Measurements from ENCODE around the gene ERBB4.

Gene ERBB4

DNA sequence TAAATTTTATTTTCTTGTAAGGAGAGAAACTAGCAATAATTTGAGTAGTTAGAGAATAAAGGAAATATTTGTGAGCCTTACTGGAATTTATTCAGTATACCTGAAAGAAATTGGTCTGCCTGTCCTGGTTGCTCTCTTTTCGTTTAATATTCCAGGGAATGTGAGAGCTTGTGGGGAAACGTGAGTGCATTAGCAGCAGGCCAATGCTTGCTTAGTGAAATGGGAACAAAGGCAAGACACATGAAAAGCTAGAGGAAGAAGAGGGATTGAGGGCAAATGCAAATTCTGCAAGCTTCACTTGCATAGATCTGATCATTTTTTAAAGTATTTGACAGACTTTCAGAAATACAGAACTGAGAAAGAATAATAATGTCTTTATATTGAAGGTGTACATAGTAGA lies 111.0 kb downstream of the ERBB4 start:
- no peak for DNase-seq

DNA sequence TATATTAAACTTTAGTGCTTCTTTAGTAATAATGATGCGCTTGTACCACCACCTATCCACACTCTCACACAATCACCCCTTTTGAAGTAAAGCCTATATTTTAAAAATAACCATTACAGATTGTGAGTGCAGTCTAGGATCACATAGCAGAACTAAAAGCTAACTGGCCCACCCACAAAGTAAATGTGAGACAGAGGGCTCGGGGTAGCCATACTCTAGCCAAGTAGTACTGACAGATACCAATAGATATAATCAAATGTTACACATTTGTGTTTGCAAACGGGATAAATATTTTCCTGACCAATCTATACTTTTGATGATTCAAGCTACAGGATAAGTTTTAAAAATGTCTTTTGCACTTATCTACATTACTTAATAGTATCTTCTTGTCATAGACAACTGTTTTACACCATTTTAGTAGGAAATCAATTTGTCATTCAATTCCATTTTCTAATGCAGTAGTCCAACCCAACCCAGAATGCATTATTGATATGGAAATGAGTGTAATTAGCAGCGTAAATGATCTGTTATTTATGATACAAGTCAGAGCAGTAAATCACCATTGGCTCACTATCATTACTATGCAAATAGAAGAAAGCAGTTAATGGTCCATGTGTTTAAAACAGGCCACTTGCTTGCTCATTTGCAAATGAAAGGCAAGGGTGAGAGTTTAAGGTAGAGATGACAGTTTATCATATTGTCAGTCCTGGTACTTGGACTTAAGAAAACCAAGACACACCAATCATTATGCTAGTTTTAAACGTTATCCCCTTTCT lies 111.8 kb downstream of the ERBB4 start:
- no peak for DNase-seq

- DNase-seq = no peak
These were observed 114.5 kb downstream of the ERBB4 start for GRCh38 chr2:212424082-212424481.

GRCh38 chr2:212423089-212423488 lies 115.5 kb downstream of the ERBB4 start:
- DNase-seq = no peak

DNA sequence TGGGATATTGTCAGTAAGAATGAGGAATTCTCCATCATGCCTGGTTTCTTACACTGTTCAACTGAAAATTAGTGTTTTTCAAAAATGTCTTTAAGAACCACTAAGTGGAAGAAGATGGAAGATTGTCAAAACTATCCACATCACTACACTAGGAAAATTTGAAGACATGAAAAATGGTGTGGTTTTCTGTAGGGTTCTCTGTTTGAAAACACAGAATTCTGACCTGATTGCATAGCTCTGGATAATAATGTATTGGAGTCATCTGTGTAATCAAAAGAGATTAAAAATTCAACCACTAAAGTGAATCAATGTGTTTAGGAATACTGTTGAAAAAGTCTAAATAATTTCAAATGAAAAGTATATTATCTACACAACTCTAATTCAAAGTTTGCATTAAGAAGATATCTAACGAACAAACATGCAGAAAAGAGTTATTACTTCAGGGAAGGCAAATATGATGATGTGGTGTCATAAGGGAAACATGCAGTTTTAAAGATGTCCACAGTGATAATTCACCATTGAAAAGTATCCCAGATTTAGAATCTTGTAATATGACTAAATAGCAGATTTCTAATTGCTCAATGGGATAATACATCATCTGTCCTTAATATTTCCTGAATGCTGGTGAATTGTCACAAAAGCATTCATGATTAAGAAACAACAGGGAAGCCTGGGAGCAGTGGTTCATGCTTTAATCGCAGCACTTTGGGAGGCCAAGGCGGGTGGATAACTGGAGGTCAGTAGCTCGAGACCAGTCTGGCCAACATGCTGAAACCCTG lies 116.9 kb downstream of the ERBB4 start:
- DNase-seq = no peak

DNA sequence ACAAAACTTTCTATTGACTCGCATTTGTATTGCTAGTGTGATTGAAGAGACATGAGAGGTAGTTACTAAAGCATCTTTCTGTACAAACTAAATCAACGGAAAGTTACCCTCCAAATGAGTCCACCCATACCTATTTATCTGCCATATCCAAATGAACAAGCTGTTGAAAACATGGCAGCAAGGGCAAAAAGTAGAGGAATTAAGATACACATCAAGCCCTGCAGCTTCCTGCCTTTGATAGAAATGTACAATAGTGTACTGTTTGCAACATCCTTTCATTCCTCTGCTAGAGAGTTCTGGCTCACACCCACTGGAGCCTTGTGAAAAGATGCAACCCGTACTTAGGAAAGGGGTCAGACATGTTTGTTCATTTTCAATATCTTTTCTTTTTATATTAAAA lies 122.5 kb downstream of the ERBB4 start:
- DNase-seq = no peak

DNA sequence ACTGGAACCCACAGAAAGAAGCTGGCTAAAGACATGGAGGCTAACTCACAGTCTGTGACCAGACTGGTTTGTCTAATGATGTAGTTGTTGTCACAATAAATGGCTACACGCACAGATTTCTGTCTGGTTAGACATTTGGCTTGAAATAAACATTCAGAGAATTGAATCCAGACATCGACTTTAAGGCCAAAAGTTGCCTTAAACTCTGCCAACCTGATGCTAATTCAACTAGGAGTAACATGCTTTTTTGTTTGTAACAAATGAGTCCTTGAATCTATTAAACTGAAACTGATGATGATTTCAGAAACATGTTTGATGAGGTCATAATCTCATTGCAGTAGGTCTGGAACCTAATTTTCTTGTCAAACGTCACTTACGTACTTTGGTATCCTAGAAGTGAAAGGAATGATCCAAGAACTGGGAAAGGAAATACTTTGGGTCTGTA lies 123.8 kb downstream of the ERBB4 start:
- no peak for DNase-seq

DNA sequence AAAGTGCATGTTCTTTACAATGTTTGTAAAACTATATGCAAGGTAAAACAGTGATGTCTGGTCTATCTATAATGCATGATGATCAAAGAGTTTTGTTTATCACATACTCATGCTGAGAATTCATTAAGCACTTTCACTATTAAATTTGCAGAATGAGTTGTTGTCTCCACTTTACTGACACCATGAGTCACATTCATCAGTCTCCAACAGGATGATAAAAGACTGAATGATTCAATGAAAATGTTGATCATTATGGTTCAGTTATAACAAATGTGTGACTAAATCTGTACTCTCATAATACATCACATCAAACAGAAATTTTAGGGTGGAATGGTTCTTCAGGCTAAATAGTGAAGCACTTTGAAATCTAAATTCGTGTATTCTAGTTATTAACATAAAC lies 129.0 kb downstream of the ERBB4 start:
- no peak for DNase-seq

- DNase-seq = no peak
These were observed 130.1 kb downstream of the ERBB4 start for GRCh38 chr2:212408524-212408923.

DNA sequence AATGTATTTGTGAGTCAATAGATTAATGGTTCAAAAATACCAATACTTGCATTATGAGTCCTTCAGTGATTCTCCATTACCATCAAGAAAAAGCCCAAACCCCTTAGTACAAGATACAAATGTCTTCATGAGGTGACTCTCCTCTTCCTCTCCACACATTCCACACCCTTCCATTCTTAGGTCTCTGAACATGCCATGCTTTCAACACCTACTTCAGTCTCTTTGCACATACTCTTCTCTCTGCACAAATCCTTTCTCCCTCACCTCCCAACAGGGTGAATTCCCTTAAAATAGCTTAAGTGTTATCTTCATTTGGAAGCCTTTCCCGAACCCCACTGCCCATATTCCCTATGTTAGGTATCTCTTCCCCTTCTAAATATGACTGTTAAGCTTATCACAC lies 131.9 kb downstream of the ERBB4 start:
- no peak for DNase-seq

- no peak for DNase-seq
These were observed 136.3 kb downstream of the ERBB4 start for GRCh38 chr2:212402316-212402715.

GRCh38 chr2:212398316-212398715 lies 140.3 kb downstream of the ERBB4 start:
- no peak for DNase-seq

DNA sequence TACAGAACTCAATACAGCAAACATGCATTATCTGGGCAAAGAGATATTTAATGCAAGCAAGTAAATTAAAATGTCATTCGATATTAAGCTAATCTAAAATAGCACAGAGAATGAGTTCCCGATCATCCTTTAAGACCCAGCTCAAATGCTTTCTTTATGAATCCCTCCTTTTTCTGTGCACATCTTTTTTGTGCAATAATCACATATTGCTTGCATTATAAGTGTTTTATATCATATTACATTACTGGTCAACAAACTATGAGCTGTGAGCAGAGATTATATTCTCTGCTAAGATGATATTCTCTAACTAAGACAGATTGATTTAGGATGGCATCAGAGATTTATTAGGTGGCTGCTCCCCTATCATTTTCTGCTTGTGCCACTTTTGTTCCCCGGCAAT lies 146.1 kb downstream of the ERBB4 start:
- DNase-seq = no peak

DNA sequence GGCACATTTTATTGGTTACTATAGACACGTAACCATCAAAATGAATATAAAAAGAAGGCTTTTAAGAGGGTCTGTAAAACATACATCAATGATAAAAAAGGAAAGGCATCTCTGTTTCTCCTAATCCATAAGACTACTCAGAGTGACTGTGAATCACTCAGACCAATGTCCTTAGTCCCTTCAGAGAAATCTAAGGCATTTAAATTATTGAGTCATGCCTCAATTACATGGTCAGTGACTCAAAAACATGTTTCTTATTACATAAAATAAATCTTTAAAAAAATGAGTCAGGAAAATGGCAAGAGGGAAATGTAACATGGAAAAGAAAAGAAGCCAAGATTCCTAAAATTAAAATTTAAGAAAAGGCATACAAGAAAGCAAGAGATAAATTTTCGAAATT lies 146.6 kb downstream of the ERBB4 start:
- DNase-seq = no peak

DNA sequence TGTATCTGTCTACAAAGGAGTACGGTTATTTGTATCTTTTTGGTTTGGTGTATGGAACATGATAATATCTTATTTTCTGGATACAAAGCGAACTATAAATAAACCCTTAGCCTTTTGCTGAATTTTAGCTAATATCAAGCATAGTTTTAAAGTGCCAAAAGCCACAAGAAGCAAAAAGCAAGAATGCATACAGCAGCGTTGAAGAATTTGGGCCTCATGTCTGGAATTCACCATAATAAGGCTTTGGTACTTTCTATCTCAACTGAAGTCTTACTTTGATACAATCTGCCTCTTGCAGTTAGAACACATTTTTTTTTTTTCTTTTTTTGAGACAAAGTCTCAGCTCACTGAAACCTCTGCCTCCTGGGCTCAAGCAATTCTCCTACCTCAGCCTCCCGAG lies 151.5 kb downstream of the ERBB4 start:
- no peak for DNase-seq

- DNase-seq = no peak
These were observed 153.4 kb downstream of the ERBB4 start for GRCh38 chr2:212385241-212385640.

GRCh38 chr2:212384027-212384426 lies 154.6 kb downstream of the ERBB4 start:
- DNase-seq = no peak

- no peak for DNase-seq
These were observed 157.0 kb downstream of the ERBB4 start for GRCh38 chr2:212381428-212382102.

- no peak for DNase-seq
These were observed 159.5 kb downstream of the ERBB4 start for GRCh38 chr2:212379103-212379502.

GRCh38 chr2:212367431-212367830 lies 171.2 kb downstream of the ERBB4 start:
- no peak for DNase-seq

GRCh38 chr2:212364112-212364985 lies 174.3 kb downstream of the ERBB4 start:
- DNase-seq = no peak

- DNase-seq = no peak
These were observed 177.3 kb downstream of the ERBB4 start for GRCh38 chr2:212361174-212361756.

Measured in left hindlimb (tissue), 1 donor.